ENCODE measurements around the gene CSNK2A2. TPM values are rescaled to one million over a fixed set of nuclear protein-coding genes. Genes with fewer than 3 reads are reported as not detected.

CSNK2A2 gene
- total and polyA plus RNA-seq, 2 of the 8 experiments (the other 6 are each of a cell fraction or from before 2014, with no cell fraction given) = 37.9 to 128 TPM

- Histone ChIP-seq H2BK20ac (ENCODE audit: low read length) (no peak overlapping the region), H3K79me2 (ENCODE audit: control insufficient read depth in 1 of 2, insufficient read depth in 2 of 2, low read length in 2 of 2) (no peaks in the 10 kb centered on the region), H2AFZ (ENCODE audit: low read length) (no peak overlapping the region), H2BK12ac (ENCODE audit: low read depth, low read length) (peak overlapping the region; percentile 11; the same call in 1 of the 2 replicates), H3K23ac (ENCODE audit: insufficient read length) (no peak overlapping the region), H3K56ac (replicated peaks; ENCODE audit: insufficient read length, low read depth, low read length) (no peak overlapping the region), H3K4me3 (ENCODE audit: extremely low read depth in 1 of 4, insufficient read depth in 2 of 4, low read depth in 3 of 4, low read length in 4 of 4) (no peak overlapping the region), H3K23me2 (ENCODE audit: low read depth, low read length) (no peaks in the 10 kb centered on the region), H3K9me3 (ENCODE audit: insufficient read depth in 2 of 2, low read depth in 1 of 2, low read length in 1 of 2) (no peaks in the 10 kb centered on the region), H2BK5ac (ENCODE audit: low read depth, low read length) (0 out of 2 replicates have a peak overlapping the region, but pooled peaks have one; percentile 2), H2AK5ac (ENCODE audit: low read depth, low read length) (no peak overlapping the region), H3K4ac (replicated peaks; ENCODE audit: insufficient read length, low read depth, low read length) (no peak overlapping the region), H4K91ac (replicated peaks; ENCODE audit: insufficient read length, low read length) (peak overlapping the region; percentile 4), H3K9ac (replicated peaks in 1 of 4; ENCODE audit: extremely low read depth in 1 of 4, low read depth in 3 of 4, low read length in 3 of 4) (no peak overlapping the region), H3K4me2 (ENCODE audit: insufficient read depth in 1 of 2, low read depth in 2 of 2, low read length in 2 of 2) (no peak overlapping the region), H3K36me3 (ENCODE audit: control insufficient read depth in 2 of 4, insufficient read depth in 4 of 4, low read length in 3 of 4) (peaks cover 3 to 15% (median 8%) of the 10 kb centered on the region in 4 experiments), H3K14ac (ENCODE audit: insufficient read length) (no peak overlapping the region), H3K79me1 (ENCODE audit: low read depth, low read length) (no peaks in the 10 kb centered on the region), H2BK120ac (replicated peaks; ENCODE audit: low read depth, low read length) (no peak overlapping the region), H4K8ac (ENCODE audit: extremely low read depth, insufficient read depth, low read length) (no peak overlapping the region), H4K5ac (ENCODE audit: insufficient read length, low read depth, low read length) (no peak overlapping the region), H3K4me1 (replicated peaks in 1 of 4; ENCODE audit: control insufficient read depth in 3 of 4, insufficient read depth in 4 of 4, low read length in 3 of 4) (peaks cover 9 to 24% (median 21%) of the 10 kb centered on the region in 4 experiments), H3K18ac (ENCODE audit: extremely low read depth, low read length) (no peak overlapping the region), H2BK15ac (ENCODE audit: low read length) (no peak overlapping the region), H3K27ac (ENCODE audit: low read depth, low read length) (no peak overlapping the region), H3K27me3 (replicated peaks in 1 of 4; ENCODE audit: control insufficient read depth in 3 of 4, extremely low read depth in 1 of 4, insufficient read depth in 3 of 4, low read length in 3 of 4) (no peaks in the 10 kb centered on the region), H4K20me1 (replicated peaks in 1 of 2; ENCODE audit: control insufficient read depth in 1 of 2, insufficient read depth in 2 of 2, low read length in 2 of 2) (no peaks in the 10 kb centered on the region)
- no peak for DNase-seq (ENCODE audit: low read depth in 1 of 2, low spot score in 2 of 2)
- ChIA-PET POLR2A (ENCODE audit: partially characterized antibody) (interaction anchor here (1.0 to 4.7 kb wide), 3 partner anchors 8 to 20 kb away, joined by 3 to 27 read pairs (median 4); partner anchors contain the start of gene CFAP20), CTCF (ENCODE audit: partially characterized antibody) (interaction anchor here (0.7 to 18.9 kb wide), 14 partner anchors 9 to 91 kb away, joined by 3 to 235 read pairs (median 6); partner anchors contain the start of gene MMP15)
- WGBS, 2 experiments (ENCODE audit: extremely low coverage in 1 of 2, insufficient coverage in 1 of 2, insufficient read length in 1 of 2, insufficient replicate concordance in 2 of 2, low coverage in 1 of 2, low lambda C conversion rate in 2 of 2, missing lambda C conversion rate in 1 of 2) = 89% methylated on average over 8 of the region's 8 CpGs; no CpG with 5 or more reads in 1 of the 2 experiments
- no peak for FAIRE-seq
- no peak for TF ChIP-seq CEBPB (IDR thresholded peaks at IDR 0.05; ENCODE audit: low read depth, low read length)
- no peak for TF ChIP-seq MAX (IDR thresholded peaks at IDR 0.05)
- no peak for TF ChIP-seq RAD21 (IDR thresholded peaks at IDR 0.05 in 1 of 2, conservative IDR thresholded peaks at IDR 0.05 in 1 of 2; ENCODE audit: low read depth in 2 of 2, low read length in 2 of 2)
- no peak for TF ChIP-seq POU5F1 (IDR thresholded peaks at IDR 0.05; ENCODE audit: low read depth, low read length)
- no peak for TF ChIP-seq SIN3A (conservative IDR thresholded peaks at IDR 0.05 in 1 of 2, IDR thresholded peaks at IDR 0.05 in 1 of 2; ENCODE audit: low read depth in 1 of 2, low read length in 2 of 2)
- TF ChIP-seq TAF1 (IDR thresholded peaks at IDR 0.05; ENCODE audit: low read depth, low read length) = no peak
- TF ChIP-seq RBBP5 (IDR thresholded peaks at IDR 0.05; ENCODE audit: borderline replicate concordance, low read depth, low read length) = no peak
- TF ChIP-seq E2F6 (IDR thresholded peaks at IDR 0.05) = no peak
- TF ChIP-seq TBP (IDR thresholded peaks at IDR 0.05; ENCODE audit: low read depth, low read length) = no peak
- no peak for TF ChIP-seq EGR1 (IDR thresholded peaks at IDR 0.05; ENCODE audit: borderline replicate concordance, low read depth, low read length)
- TF ChIP-seq MAFK (IDR thresholded peaks at IDR 0.05; ENCODE audit: low read depth, low read length) = no peak
- TF ChIP-seq SAP30 (IDR thresholded peaks at IDR 0.05; ENCODE audit: insufficient read depth, insufficient replicate concordance, low read length) = no peak
These were observed 88.6 kb downstream of the CSNK2A2 start for GRCh38 chr16:58109330-58109729.

Measured in H1 (cell line).